Measurements from ENCODE around the gene AP1B1. TPM values are rescaled to one million over a fixed set of nuclear protein-coding genes. Genes with fewer than 3 reads are reported as not detected.

The AP1B1 gene
- total and polyA plus RNA-seq, 3 donors from 2014 or later, result 71.8 to 92.0 (median 79.8) TPM

- no peak for TF ChIP-seq CTCF (IDR thresholded peaks at IDR 0.05)
- no peak for TF ChIP-seq POLR2A (IDR thresholded peaks at IDR 0.05)
- intact Hi-C loops (cut with DNase I; ENCODE audit: low total_unique reads), result no loop called here
- peaks cover 63% of the 10 kb centered on the region for H3K4me1 ChIP-seq
- H3K4me3 ChIP-seq, result no peak overlapping the region
- peak; percentile 96 for DNase-seq
- H3K36me3 ChIP-seq (ENCODE audit: low read depth, missing control alignments), result no peaks in the 10 kb centered on the region
- H3K27ac ChIP-seq, result peak overlapping the region; percentile 55 to 64
- no peaks in the 10 kb centered on the region for H3K9me3 ChIP-seq
- no peaks in the 10 kb centered on the region for H3K27me3 ChIP-seq
- 0 to 22% methylated on average over 1 to 16 of the region's 18 CpGs for WGBS, 2 donors
Measured at GRCh38 chr22:29310863-29311339, 77.5 kb downstream of the AP1B1 start.

GRCh38 chr22:29310065-29310862 lies 78.1 kb downstream of the AP1B1 start:
- TF ChIP-seq POLR2A (IDR thresholded peaks at IDR 0.05) (no peak), CTCF (IDR thresholded peaks at IDR 0.05) (no peak)
- no peaks in the 10 kb centered on the region for H3K9me3 ChIP-seq
- DNase-seq, result no peak
- H3K27ac ChIP-seq, result peak overlapping the region; percentile 55 to 64
- 60 to 72% methylated on average over 10 to 28 of the region's 28 CpGs for WGBS, 2 donors
- no peak overlapping the region for H3K4me3 ChIP-seq
- H3K36me3 ChIP-seq (ENCODE audit: low read depth, missing control alignments), result no peaks in the 10 kb centered on the region
- H3K4me1 ChIP-seq, result peaks cover 64% of the 10 kb centered on the region
- intact Hi-C loops (cut with DNase I; ENCODE audit: low total_unique reads), result no loop called here
- H3K27me3 ChIP-seq, result no peaks in the 10 kb centered on the region

GRCh38 chr22:29309332-29310064 lies 78.9 kb downstream of the AP1B1 start:
- intact Hi-C loops (cut with DNase I; ENCODE audit: low total_unique reads), result no loop called here
- H3K4me3 ChIP-seq, result no peak overlapping the region
- peak; percentile 93 for DNase-seq

GRCh38 chr22:29308791-29309262 lies 79.5 kb downstream of the AP1B1 start:
- peak overlapping the region in 1 of 2 donors; percentile 88 for H3K4me3 ChIP-seq
- peaks cover 54% of the 10 kb centered on the region for H3K4me1 ChIP-seq
- TF ChIP-seq POLR2A (IDR thresholded peaks at IDR 0.05) (no peak), CTCF (IDR thresholded peaks at IDR 0.05) (no peak)
- intact Hi-C loops (cut with DNase I; ENCODE audit: low total_unique reads), result no loop called here
- DNase-seq, result no peak
- H3K9me3 ChIP-seq, result no peaks in the 10 kb centered on the region
- H3K27ac ChIP-seq, result peak overlapping the region in 1 of 2 donors; percentile 54
- H3K27me3 ChIP-seq, result no peaks in the 10 kb centered on the region
- 38% methylated on average over 4 to 13 of the region's 13 CpGs for whole genome bisulfite sequencing, 2 donors
- no peaks in the 10 kb centered on the region for H3K36me3 ChIP-seq (ENCODE audit: low read depth, missing control alignments)

More at GRCh38 chr22:29309332-29310064, 78.9 kb downstream of the AP1B1 start:
- 70 to 87% methylated on average over 12 to 21 of the region's 21 CpGs for WGBS, 2 donors
- H3K27me3 ChIP-seq, result no peaks in the 10 kb centered on the region
- H3K4me1 ChIP-seq, result peaks cover 61% of the 10 kb centered on the region
- no peaks in the 10 kb centered on the region for H3K36me3 ChIP-seq (ENCODE audit: low read depth, missing control alignments)
- H3K9me3 ChIP-seq, result no peaks in the 10 kb centered on the region
- H3K27ac ChIP-seq, result peak overlapping the region in 1 of 2 donors; percentile 59
- TF ChIP-seq CTCF (IDR thresholded peaks at IDR 0.05) (no peak), POLR2A (IDR thresholded peaks at IDR 0.05) (no peak)

All from testis (tissue), 3 donors.